ENCODE data around the gene ITGA5.

GRCh38 chr12:54459355-54459754 is 40.3 kb upstream of the ITGA5 start:
- no peak for TF ChIP-seq EZH2 (IDR thresholded peaks at IDR 0.05; ENCODE audit: borderline replicate concordance, low read depth, low read length, poor library complexity, severe bottlenecking)
- TF ChIP-seq, protein P1, sequence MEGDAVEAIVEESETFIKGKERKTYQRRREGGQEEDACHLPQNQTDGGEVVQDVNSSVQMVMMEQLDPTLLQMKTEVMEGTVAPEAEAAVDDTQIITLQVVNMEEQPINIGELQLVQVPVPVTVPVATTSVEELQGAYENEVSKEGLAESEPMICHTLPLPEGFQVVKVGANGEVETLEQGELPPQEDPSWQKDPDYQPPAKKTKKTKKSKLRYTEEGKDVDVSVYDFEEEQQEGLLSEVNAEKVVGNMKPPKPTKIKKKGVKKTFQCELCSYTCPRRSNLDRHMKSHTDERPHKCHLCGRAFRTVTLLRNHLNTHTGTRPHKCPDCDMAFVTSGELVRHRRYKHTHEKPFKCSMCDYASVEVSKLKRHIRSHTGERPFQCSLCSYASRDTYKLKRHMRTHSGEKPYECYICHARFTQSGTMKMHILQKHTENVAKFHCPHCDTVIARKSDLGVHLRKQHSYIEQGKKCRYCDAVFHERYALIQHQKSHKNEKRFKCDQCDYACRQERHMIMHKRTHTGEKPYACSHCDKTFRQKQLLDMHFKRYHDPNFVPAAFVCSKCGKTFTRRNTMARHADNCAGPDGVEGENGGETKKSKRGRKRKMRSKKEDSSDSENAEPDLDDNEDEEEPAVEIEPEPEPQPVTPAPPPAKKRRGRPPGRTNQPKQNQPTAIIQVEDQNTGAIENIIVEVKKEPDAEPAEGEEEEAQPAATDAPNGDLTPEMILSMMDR (conservative IDR thresholded peaks at IDR 0.05; ENCODE audit: low read depth, low read length): no peak

Measured in A673 (cell line).